Epithelial cell of prostate (primary cell): Measurements from ENCODE around the gene MLXIP.
"Not testable (repeated sequence)": the region's sequence is repeated elsewhere in the genome, so short reads cannot be mapped to it uniquely, and the experiment has no call there.

ENCODE experiments used
- DNase-seq: peaks from one replicate; pipeline ENCODE4 v3.0.0-alpha.2; 2011; ENCODE audit warnings: low read depth, low spot score
- H3K27ac ChIP-seq: fragments of 450-650 bp; 2 replicates; pipeline ENCODE4 v1.5.1; 2017; ENCODE audit warnings: mild to moderate bottlenecking

Gene MLXIP

GRCh38 chr12:122121341-122121740, 42.8 kb downstream of the MLXIP start:
- H3K27ac ChIP-seq, DNase-seq: not testable (repeated sequence)

GRCh38 chr12:122121745-122122144, 43.2 kb downstream of the MLXIP start:
- no peak overlapping the region for H3K27ac ChIP-seq
- no peak for DNase-seq

- H3K27ac ChIP-seq = no peak overlapping the region
- no peak for DNase-seq
Measured at GRCh38 chr12:122123051-122123760, 44.6 kb downstream of the MLXIP start.

GRCh38 chr12:122123761-122124145, 45.2 kb downstream of the MLXIP start:
- H3K27ac ChIP-seq = no peak overlapping the region
- DNase-seq = no peak

- H3K27ac ChIP-seq = no peak overlapping the region
- DNase-seq = no peak
Measured at GRCh38 chr12:122124370-122124769, 45.8 kb downstream of the MLXIP start.

GRCh38 chr12:122125452-122126341, 47.1 kb downstream of the MLXIP start:
- H3K27ac ChIP-seq = no peak overlapping the region
- no peak for DNase-seq

GRCh38 chr12:122126342-122126635, 47.7 kb downstream of the MLXIP start:
- no peak overlapping the region for H3K27ac ChIP-seq
- DNase-seq = no peak

- DNase-seq = no peak
- H3K27ac ChIP-seq = no peak overlapping the region
Measured at GRCh38 chr12:122126713-122127597, 48.4 kb downstream of the MLXIP start.

GRCh38 chr12:122127839-122128238, 49.3 kb downstream of the MLXIP start:
- H3K27ac ChIP-seq = no peak overlapping the region
- no peak for DNase-seq

- H3K27ac ChIP-seq = no peak overlapping the region
- no peak for DNase-seq
Measured at GRCh38 chr12:122128481-122128880, 49.9 kb downstream of the MLXIP start.

- no peak for DNase-seq
- H3K27ac ChIP-seq = no peak overlapping the region
Measured at GRCh38 chr12:122129131-122129530, 50.6 kb downstream of the MLXIP start.

- no peak overlapping the region for H3K27ac ChIP-seq
- no peak for DNase-seq
Measured at GRCh38 chr12:122130150-122130549, 51.6 kb downstream of the MLXIP start.

- no peak overlapping the region for H3K27ac ChIP-seq
- no peak for DNase-seq
Measured at GRCh38 chr12:122133192-122133950, 54.8 kb downstream of the MLXIP start.

GRCh38 chr12:122135437-122136031, 57.0 kb downstream of the MLXIP start:
- DNase-seq = no peak
- H3K27ac ChIP-seq = no peak overlapping the region

- DNase-seq = no peak
- H3K27ac ChIP-seq = no peak overlapping the region
Measured at GRCh38 chr12:122137229-122137628, 58.7 kb downstream of the MLXIP start.

- H3K27ac ChIP-seq = no peak overlapping the region
- peak; percentile 33 for DNase-seq
Measured at GRCh38 chr12:122137681-122138080, 59.1 kb downstream of the MLXIP start.

- DNase-seq = no peak
- H3K27ac ChIP-seq = no peak overlapping the region
Measured at GRCh38 chr12:122138181-122138580, 59.6 kb downstream of the MLXIP start.

GRCh38 chr12:122138616-122139015, 60.1 kb downstream of the MLXIP start:
- DNase-seq = no peak
- no peak overlapping the region for H3K27ac ChIP-seq

GRCh38 chr12:122139266-122139665, 60.7 kb downstream of the MLXIP start:
- no peak for DNase-seq
- H3K27ac ChIP-seq = no peak overlapping the region

GRCh38 chr12:122139941-122140340, 61.4 kb downstream of the MLXIP start:
- DNase-seq = no peak

More at GRCh38 chr12:122139941-122140340, 61.4 kb downstream of the MLXIP start:
- no peak overlapping the region for H3K27ac ChIP-seq
